HPDE6-E6E7 (cell line): ENCODE data around the gene LRRC18.

Experiments used
- DNase-seq: peaks from one replicate; pipeline ENCODE4 v3.0.0; 2011; ENCODE audit warnings: missing footprints; ENCODE audit errors: extremely low spot score

LRRC18 gene

DNA sequence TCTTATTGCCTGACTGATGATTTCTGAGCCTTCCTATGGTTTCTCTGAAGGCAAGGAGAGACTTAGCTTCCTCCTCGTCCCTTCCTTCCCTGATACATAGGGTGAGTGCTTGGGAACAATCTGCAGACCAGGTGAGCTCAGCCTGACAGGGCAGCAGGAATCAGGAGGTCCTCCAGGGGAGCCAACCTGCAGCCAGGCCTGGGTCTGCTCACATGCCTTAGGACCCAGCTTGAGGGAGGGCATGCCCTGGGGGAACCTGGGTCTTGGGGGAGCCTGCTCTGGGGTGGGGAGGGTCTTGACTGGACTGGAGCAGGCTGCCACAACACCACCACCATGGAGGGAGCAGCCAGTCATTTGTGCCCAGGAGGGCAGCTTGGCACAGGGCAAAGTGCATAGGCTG lies 57.7 kb downstream of the LRRC18 start:
- no peak for DNase-seq

DNA sequence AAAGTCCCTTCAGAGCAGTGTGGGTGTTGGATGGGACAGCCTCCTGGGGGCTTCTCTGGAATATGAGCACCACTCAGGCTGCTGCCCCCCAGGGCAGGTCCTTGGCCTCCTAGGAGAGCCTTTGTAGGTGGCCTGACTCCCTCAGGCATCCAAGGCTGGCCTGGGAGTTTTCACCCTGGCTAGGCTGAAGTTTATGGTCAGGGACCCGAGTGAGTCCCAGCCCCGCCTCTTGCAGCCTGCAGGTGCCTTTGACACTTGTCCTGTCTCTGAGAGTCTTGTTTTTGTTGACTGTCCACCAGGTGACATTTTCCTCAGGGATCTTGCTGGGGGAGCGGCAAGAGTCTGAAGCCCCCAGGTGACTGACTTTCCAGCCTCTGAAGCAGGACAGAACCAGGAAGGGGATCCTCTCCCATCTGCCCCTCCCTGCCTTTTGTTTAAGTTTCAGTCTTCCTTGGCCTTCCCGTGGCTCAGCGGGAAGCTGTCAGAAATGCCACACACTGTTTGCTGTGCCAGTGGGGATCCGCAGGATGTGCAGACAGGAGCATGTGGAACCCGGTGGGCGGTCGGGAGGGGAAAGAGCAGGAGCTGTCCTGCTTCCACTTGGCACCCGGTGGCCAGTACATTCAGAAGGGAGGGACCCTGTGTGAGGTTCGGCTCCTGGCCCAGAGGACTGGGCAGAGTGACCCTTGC lies 59.5 kb downstream of the LRRC18 start:
- no peak for DNase-seq

DNA sequence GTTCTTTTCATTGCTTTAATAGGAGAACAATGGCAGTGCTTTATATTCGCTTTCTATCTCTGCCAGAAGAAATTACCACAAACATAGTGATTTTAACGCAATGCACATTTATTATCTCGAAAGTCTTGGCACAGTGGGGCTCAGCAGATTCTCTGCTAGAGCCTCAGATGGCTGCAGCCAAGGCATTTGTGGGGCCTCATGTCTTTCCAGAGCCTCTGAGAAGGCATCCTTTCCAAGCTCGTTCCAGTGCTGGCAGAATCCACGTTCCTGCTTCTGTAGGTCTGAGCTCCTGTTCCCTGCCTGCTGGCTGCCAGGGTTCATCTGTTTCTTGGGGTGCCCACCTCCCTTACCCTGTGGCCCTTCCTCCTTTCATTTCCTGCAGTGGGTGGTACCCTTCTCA lies 60.2 kb downstream of the LRRC18 start:
- DNase-seq, result no peak

DNA sequence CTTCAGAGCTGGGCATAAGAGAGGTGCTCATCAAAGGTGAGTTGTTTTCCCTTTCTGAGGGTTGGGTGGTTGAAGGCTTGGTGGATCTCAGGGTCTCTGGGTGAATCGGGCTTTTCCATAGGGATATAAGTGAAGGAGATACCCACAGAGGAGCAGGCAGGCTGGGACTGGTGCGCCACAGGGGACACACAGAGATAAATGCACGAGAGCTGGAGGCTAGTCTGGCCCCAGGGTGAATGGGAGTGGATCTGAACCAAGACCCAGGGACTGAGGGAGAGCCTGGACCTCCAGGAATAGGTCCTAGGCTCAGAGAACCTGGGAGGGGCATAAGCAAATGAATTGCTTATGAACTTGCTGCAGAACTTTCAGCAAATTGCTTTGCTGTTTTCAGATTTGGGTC lies 61.5 kb downstream of the LRRC18 start:
- no peak for DNase-seq

DNA sequence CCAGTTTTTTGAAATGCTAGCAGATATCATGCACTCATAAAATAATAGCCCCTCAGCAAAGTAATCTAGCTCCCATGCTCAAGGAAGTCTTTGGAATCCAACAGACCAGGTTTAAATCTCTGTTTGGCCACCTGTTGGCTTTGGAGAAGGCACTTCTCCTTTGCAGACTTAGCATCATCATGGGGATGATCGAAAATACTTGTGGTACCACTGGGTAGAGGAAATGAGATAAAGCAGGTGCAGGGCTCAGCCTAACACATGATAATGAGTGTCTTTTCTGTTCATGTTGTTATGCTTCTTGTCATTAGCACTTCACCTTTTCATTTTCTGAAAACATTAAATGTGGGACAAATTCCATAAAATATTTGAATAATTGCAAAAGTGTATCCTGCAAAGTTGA lies 67.4 kb downstream of the LRRC18 start:
- DNase-seq, result no peak
